Epithelial cell of proximal tubule (primary cell): Measurements from ENCODE around the gene CDH12. TPM values are rescaled to one million over a fixed set of nuclear protein-coding genes. Genes with fewer than 3 reads are reported as not detected.
"Not testable (repeated sequence)": the region's sequence is repeated elsewhere in the genome, so short reads cannot be mapped to it uniquely, and the experiment has no call there.

Experiments used
- DNase-seq: peaks from one replicate; pipeline ENCODE4 v3.0.0-alpha.2; 2011; ENCODE audit warnings: low read depth
- H3K4me3 ChIP-seq: 2 replicates; pipeline ENCODE4 v1.5.1; 2011; ENCODE audit warnings: low read depth, mild to moderate bottlenecking, low read length
- total RNA-seq: library from RNA; depleted of rRNA; stranded (reverse); fragments of >200 nt; gene quantifications from 2 replicates; pipeline ENCODE4 v1.2.3, GENCODE V29; 2015
- TF ChIP-seq, protein P1 (sequence below): conservative IDR thresholded peaks from 2 replicates; pipeline ENCODE4 v1.5.1; 2012; ENCODE audit warnings: low read depth, mild to moderate bottlenecking, low read length

Gene CDH12
- total RNA-seq, 1 donor from 2014 or later, result not detected

DNA sequence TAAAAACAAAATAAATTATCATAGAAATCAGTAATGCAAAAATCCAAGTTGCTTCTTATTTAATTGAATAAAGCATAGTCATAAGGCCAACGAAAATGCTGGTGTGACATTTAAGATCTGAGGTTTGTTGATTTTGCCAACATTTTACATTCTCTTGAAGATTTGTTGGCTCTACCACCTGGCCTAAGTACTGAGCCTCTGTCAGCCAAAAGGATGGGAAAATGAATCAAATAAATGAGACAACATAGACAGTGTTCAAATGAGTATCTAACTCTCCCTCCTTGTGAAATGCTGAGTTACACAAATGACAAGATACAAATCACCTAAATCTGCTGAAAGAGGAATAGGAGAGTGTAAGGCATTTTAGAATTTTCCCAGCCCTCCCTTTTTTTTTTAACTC is 575.0 kb downstream of the CDH12 start:
- DNase-seq, result no peak
- TF ChIP-seq, protein P1, sequence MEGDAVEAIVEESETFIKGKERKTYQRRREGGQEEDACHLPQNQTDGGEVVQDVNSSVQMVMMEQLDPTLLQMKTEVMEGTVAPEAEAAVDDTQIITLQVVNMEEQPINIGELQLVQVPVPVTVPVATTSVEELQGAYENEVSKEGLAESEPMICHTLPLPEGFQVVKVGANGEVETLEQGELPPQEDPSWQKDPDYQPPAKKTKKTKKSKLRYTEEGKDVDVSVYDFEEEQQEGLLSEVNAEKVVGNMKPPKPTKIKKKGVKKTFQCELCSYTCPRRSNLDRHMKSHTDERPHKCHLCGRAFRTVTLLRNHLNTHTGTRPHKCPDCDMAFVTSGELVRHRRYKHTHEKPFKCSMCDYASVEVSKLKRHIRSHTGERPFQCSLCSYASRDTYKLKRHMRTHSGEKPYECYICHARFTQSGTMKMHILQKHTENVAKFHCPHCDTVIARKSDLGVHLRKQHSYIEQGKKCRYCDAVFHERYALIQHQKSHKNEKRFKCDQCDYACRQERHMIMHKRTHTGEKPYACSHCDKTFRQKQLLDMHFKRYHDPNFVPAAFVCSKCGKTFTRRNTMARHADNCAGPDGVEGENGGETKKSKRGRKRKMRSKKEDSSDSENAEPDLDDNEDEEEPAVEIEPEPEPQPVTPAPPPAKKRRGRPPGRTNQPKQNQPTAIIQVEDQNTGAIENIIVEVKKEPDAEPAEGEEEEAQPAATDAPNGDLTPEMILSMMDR, result no peak
- no peak overlapping the region for H3K4me3 ChIP-seq

DNA sequence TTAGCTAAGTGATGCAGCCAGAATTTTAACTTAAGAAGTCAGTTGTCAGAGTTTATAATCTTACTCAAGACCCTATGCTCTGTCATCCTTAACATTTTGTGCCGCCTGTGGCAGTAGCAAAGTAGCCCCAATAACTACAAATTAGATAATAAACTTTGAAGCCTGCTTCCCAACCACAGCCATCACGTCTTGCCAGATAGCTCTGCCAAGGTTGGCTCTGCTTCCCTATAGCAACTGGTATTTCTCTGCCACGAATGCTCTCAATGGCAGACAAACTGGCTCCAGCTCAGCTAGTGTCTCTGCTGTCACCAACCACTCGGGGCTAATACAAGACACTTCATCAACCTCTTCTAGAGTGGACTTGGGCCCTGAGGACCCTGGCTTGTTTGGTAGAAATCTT is 576.1 kb downstream of the CDH12 start:
- DNase-seq, result no peak
- no peak overlapping the region for H3K4me3 ChIP-seq
- TF ChIP-seq, protein P1, result no peak

DNA sequence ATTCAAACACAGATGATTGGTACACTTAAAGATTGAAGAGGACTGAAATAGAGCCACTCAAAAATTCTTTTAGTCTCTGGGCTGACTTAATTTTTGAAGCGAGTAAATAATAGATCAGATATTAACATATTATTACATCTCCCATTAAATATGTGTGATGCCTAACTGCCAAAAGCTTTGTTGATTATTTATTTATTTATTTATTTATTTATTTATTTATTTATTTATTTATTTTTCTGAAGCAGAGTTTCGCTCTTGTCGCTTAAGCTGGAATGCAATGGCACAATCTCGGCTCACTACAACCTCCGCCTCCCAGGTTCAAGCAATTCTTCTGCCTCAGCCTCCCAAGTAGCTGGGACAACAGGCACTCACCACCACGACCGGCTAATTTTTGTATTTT is 587.3 kb downstream of the CDH12 start:
- H3K4me3 ChIP-seq, DNase-seq: not testable (repeated sequence)

DNA sequence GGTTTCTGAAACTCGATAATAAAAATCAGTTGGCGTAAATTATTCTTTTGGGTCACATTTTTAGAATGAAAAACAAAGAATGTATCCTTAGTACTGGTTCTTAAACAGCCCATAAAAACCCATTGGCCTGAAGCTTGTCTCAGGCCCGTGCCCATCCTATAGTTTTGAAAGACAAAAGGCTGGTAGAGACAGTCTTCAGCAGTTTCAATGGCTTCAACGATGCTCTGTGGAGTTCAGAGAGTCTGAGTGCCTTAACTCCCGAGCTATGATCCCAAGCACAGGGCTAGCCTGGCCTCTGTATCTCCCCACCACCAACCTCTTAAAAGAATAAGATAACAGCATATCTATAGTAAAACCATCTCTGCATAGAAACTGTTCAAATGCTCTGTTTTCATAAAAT is 595.0 kb downstream of the CDH12 start:
- DNase-seq, result no peak
- TF ChIP-seq, protein P1, result no peak
- no peak overlapping the region for H3K4me3 ChIP-seq

DNA sequence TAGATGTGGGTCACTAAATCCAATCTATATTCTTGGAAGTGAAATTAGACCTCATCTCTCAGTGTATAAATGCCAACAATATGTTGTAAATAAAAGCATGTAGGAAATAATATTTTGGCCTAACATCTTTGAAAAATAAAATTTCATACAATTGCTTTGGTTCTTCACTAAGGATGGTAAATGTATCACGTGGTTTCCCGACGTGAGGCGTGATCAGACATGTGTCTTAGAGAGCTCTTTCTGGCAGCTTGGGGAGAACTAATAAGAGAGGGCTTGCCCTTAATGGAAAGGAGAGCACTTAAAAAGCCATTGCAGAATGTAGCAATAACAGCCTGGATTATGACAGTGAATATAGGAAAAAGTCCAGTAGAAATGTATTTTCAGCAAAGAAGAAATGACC is 602.6 kb downstream of the CDH12 start:
- H3K4me3 ChIP-seq, result no peak overlapping the region
- TF ChIP-seq, protein P1, result no peak
- DNase-seq, result no peak

DNA sequence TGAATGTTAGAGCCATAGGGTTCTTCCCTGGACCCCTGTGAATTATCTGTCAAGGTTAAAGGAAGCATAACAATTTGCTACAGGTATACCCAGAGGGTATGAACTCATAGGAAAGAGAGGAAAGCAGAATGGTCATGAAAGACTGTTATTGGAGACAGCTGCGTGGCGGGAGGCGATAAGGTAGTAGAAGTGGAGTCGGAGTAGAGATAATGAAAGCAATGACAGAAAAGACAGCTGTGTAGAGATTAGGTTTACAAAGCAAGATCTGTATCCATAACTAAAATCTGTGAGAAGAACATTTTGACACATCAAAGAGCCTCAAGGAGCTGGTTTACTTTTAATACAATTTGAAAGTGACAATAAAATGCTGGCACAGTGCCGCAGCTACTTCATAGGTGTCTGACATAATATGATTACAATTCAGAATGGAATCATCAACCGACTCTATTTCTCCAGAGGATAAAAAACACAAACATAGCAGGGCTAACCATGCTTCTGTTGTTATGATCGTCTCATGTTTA is 603.9 kb downstream of the CDH12 start:
- H3K4me3 ChIP-seq, result no peak overlapping the region
- TF ChIP-seq, protein P1, result no peak
- DNase-seq, result no peak

DNA sequence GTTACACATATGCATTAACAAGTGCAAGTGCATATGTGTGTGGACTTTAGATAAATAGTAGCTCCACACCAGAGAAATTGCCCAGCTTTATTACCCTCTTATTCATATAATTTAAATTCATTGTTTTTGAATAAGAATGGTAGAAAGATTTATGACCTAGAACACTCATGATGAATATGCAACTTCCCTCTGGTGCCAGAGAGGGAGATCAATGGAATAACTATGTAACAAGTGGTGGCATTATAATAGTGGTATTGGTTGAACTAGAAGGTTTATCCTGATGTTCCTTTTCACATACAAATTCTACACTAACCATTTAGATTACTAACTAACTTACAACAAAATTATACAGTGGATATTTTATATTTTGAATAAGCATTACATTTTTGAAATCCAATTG is 607.4 kb downstream of the CDH12 start:
- no peak for DNase-seq
- TF ChIP-seq, protein P1, result no peak
- no peak overlapping the region for H3K4me3 ChIP-seq

DNA sequence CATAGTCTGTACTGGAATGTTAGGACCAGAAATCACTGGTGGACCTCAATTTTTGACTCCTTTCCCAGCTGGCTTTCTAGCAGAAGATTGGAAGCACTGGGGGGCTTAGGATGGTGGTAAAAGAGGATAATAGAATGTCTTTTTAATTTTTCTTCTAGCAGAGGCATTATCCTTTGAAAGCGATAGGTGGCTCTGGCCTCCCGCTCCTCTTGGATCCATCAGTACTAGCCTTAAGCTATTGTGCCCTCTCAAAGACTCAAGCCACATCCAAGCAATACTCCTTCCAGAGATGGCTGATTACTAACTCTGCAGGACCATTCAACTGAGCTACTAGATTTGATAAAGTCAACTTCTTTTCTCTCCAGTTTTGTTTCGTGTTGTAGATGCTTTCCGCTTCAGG is 610.6 kb downstream of the CDH12 start:
- H3K4me3 ChIP-seq, result no peak overlapping the region
- TF ChIP-seq, protein P1, result peak; percentile 14
- DNase-seq, result no peak
